Activated CD4-positive, alpha-beta T cell treated with anti-CD3 and anti-CD28 coated beads, Interleukin-2, Interleukin-6, amounts not matched to agents 100 ng/mL and 50 ng/mL, durations not matched to agents 16 hours and 8 hours (primary cell): ENCODE results near the gene ATP5ME.

Source experiments
- DNase-seq: peaks from one replicate; pipeline ENCODE4 v3.0.0-alpha.2; 2020

The ATP5ME gene

GRCh38 chr4:632196-632790, 41.8 kb downstream of the ATP5ME start:
- DNase-seq: no peak

DNA sequence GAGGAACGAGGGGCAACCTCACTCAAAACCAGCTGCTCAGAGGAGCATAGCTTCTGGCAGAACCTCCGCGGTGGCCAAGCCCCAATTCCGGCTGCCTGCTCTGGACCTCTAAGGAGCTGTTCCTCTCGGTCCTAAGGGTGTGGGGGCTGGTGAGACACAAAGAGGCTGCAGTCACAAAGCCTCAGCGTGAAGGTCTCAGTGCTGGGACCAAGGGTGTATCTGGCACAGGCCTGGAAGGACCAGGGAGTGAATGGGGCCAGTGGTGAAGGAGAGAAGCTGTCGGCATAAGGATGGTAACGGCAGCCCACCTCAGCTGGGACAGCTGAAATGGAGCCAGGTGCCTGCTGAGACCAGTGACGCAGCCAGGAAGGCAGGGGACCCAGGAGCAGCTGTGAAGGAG, 43.4 kb downstream of the ATP5ME start:
- DNase-seq: no peak

- no peak for DNase-seq
Observed at GRCh38 chr4:629915-630641, 44.0 kb downstream of the ATP5ME start.

GRCh38 chr4:629636-629914, 44.5 kb downstream of the ATP5ME start:
- DNase-seq: no peak

- DNase-seq: no peak
Observed at GRCh38 chr4:628821-629635, 45.0 kb downstream of the ATP5ME start.

GRCh38 chr4:628311-628741, 45.8 kb downstream of the ATP5ME start:
- no peak for DNase-seq

GRCh38 chr4:627347-628125, 46.5 kb downstream of the ATP5ME start:
- no peak for DNase-seq

GRCh38 chr4:626201-627091, 47.6 kb downstream of the ATP5ME start:
- no peak for DNase-seq

GRCh38 chr4:625631-626161, 48.4 kb downstream of the ATP5ME start:
- DNase-seq: no peak

DNA sequence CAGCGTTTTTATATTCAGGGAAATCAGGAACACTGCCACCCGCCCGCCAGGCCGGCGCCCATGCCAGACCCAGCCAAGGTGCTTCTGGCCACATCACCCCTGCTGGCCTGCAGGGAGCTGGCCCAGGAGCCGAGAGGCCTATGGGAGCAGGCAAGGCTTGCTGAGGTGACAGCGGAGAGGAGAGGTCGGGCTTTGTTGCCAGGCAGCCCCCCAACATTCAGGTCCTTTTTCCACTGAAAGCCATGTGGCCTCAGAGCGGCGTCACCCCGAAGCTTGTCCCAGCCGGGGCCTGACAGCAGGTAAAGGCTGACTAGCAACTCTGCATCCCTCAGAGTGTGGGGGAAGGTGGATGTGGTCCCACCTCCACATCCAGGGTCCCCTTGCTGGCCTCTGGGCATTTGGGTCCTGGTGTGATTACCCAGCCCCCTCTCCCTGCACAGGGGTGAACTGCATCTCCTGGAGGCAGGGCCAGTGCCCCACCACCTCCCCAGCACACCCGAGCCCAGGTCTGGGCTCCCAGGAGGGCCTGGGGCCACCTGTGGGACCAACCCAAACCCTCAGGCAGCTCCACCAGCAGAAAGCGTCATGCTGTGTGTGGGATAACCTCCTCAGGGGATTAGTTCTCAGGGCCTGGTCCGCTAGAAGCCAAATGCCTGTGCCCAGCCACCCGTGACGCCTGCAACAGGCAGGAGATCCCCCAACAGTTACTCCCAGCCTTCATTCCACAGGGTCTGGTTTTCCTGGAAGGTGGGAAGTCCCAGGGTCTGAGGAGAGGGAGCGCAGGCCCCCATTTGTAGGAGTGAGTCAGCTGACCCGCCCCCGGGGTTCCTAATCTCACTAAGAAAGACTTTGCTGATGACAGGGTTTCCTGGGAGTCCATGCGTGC, 49.1 kb downstream of the ATP5ME start, which contains the start of gene PDE6B:
Gene PDE6B, plus strand, starts transcription at position 869 of the 886 bp plus-strand sequence. CDS start 54 bp downstream, outside the sequence.
- DNase-seq: no peak

DNA sequence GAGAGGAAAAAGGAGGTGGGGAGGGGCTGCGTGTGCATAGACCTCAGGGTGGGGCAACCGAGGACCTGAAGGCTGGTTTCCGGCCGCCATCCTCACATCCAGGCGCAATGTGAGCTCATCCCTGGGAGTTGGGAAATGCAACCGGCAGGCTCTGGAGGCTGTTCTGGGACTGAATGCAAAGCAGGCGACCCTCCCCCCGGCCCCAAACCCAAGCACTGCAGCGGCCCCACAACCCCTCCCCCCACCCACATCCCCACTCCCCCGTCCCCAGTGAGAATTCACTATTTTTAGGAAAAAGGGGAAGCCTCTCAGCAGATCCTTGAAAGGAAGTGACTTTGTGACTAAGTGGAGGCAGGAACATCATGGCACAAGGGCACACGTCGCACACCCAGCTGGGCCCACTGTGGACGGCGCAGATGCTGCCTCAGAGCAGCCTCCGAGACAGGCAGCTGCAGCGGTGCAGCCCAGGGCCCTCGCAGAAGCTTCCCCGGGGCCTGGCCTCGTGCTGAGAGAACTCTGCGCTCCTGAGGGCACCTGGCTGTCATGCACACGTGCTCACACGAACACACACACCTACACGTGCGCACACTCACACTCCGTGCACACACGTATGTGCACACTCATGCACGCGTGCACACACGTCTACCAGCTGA, 50.0 kb downstream of the ATP5ME start:
- no peak for DNase-seq

GRCh38 chr4:622996-623913, 50.8 kb downstream of the ATP5ME start:
- no peak for DNase-seq
